Measurements from ENCODE around the gene SLC45A3.

DNA sequence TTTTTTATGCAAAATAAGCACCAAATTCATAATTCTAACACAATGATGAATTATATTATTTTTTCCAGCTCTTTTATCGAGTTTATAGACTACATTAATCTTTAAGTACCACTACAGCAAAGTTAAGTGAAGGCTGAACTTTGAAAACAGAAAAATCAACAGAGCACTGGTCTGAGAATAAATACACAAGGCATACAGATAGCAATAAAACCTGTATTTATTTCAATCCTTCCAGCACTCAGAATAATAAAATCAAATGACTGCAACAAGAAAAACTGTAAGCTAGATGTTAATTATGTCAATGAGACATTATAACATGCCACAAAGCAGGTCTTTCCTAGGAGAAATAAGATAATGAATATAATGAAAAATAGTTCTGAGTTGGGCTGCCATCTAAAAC is 45.2 kb upstream of the SLC45A3 start:
- TF ChIP-seq, protein P1, sequence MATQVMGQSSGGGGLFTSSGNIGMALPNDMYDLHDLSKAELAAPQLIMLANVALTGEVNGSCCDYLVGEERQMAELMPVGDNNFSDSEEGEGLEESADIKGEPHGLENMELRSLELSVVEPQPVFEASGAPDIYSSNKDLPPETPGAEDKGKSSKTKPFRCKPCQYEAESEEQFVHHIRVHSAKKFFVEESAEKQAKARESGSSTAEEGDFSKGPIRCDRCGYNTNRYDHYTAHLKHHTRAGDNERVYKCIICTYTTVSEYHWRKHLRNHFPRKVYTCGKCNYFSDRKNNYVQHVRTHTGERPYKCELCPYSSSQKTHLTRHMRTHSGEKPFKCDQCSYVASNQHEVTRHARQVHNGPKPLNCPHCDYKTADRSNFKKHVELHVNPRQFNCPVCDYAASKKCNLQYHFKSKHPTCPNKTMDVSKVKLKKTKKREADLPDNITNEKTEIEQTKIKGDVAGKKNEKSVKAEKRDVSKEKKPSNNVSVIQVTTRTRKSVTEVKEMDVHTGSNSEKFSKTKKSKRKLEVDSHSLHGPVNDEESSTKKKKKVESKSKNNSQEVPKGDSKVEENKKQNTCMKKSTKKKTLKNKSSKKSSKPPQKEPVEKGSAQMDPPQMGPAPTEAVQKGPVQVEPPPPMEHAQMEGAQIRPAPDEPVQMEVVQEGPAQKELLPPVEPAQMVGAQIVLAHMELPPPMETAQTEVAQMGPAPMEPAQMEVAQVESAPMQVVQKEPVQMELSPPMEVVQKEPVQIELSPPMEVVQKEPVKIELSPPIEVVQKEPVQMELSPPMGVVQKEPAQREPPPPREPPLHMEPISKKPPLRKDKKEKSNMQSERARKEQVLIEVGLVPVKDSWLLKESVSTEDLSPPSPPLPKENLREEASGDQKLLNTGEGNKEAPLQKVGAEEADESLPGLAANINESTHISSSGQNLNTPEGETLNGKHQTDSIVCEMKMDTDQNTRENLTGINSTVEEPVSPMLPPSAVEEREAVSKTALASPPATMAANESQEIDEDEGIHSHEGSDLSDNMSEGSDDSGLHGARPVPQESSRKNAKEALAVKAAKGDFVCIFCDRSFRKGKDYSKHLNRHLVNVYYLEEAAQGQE (IDR thresholded peaks at IDR 0.05): no peak
- no peak for TF ChIP-seq TAF1 (conservative IDR thresholded peaks at IDR 0.05)
- TF ChIP-seq, protein P2, sequence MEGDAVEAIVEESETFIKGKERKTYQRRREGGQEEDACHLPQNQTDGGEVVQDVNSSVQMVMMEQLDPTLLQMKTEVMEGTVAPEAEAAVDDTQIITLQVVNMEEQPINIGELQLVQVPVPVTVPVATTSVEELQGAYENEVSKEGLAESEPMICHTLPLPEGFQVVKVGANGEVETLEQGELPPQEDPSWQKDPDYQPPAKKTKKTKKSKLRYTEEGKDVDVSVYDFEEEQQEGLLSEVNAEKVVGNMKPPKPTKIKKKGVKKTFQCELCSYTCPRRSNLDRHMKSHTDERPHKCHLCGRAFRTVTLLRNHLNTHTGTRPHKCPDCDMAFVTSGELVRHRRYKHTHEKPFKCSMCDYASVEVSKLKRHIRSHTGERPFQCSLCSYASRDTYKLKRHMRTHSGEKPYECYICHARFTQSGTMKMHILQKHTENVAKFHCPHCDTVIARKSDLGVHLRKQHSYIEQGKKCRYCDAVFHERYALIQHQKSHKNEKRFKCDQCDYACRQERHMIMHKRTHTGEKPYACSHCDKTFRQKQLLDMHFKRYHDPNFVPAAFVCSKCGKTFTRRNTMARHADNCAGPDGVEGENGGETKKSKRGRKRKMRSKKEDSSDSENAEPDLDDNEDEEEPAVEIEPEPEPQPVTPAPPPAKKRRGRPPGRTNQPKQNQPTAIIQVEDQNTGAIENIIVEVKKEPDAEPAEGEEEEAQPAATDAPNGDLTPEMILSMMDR (IDR thresholded peaks at IDR 0.05; ENCODE audit: low read depth, low read length, missing input control): no peak
- no peak for TF ChIP-seq JUND (IDR thresholded peaks at IDR 0.05)
- TF ChIP-seq, protein P3, sequence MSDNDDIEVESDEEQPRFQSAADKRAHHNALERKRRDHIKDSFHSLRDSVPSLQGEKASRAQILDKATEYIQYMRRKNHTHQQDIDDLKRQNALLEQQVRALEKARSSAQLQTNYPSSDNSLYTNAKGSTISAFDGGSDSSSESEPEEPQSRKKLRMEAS (IDR thresholded peaks at IDR 0.05): no peak
- TF ChIP-seq YY1 (IDR thresholded peaks at IDR 0.05): no peak
- no peak for TF ChIP-seq FOXA1 (IDR thresholded peaks at IDR 0.05)
- TF ChIP-seq EGR1 (IDR thresholded peaks at IDR 0.05; ENCODE audit: low read depth in 2 of 2): no peak
- TF ChIP-seq RXRA (IDR thresholded peaks at IDR 0.05): no peak
- TF ChIP-seq RAD21 (IDR thresholded peaks at IDR 0.05): no peak
- no peak for TF ChIP-seq SP1 (IDR thresholded peaks at IDR 0.05)

All from liver (tissue), 3 donors.